GM10266 (cell line): Measurements from ENCODE around the gene FUOM.
"Not testable (repeated sequence)": the region's sequence is repeated elsewhere in the genome, so short reads cannot be mapped to it uniquely, and the experiment has no call there.

Experiments
- DNase-seq: peaks from one replicate; pipeline ENCODE4 v3.0.0; 2012; ENCODE audit errors: extremely low spot score
- TF ChIP-seq, protein P1 (sequence below): IDR thresholded peaks from 2 replicates; pipeline ENCODE4 v1.5.1; 2012; ENCODE audit warnings: mild to moderate bottlenecking, low read depth; ENCODE audit not compliant: control insufficient read depth, insufficient read depth; ENCODE audit errors: missing control alignments

The FUOM gene

DNA sequence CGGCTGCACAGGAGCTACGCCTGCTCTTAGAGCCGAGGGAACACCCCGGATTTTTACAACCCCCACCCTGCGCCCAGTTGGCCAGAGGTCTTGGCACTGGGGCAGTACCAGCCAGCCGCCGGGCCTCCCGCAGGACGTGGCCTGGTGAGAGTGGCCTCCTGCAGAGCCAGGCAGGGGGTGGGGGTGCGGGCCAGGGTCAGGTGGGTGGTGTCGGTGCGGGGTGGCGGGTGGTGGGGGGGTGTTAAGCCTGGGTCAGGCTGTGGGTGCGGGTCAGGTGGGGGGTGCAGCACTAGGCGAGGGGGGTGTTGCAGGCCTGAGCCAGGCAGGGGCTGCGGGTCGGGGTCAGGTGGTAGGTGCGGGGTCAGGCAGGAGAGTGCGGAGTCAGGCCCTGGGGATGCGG is 14.7 kb upstream of the FUOM start:
- TF ChIP-seq, protein P1, sequence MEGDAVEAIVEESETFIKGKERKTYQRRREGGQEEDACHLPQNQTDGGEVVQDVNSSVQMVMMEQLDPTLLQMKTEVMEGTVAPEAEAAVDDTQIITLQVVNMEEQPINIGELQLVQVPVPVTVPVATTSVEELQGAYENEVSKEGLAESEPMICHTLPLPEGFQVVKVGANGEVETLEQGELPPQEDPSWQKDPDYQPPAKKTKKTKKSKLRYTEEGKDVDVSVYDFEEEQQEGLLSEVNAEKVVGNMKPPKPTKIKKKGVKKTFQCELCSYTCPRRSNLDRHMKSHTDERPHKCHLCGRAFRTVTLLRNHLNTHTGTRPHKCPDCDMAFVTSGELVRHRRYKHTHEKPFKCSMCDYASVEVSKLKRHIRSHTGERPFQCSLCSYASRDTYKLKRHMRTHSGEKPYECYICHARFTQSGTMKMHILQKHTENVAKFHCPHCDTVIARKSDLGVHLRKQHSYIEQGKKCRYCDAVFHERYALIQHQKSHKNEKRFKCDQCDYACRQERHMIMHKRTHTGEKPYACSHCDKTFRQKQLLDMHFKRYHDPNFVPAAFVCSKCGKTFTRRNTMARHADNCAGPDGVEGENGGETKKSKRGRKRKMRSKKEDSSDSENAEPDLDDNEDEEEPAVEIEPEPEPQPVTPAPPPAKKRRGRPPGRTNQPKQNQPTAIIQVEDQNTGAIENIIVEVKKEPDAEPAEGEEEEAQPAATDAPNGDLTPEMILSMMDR = no peak
- DNase-seq = no peak

DNA sequence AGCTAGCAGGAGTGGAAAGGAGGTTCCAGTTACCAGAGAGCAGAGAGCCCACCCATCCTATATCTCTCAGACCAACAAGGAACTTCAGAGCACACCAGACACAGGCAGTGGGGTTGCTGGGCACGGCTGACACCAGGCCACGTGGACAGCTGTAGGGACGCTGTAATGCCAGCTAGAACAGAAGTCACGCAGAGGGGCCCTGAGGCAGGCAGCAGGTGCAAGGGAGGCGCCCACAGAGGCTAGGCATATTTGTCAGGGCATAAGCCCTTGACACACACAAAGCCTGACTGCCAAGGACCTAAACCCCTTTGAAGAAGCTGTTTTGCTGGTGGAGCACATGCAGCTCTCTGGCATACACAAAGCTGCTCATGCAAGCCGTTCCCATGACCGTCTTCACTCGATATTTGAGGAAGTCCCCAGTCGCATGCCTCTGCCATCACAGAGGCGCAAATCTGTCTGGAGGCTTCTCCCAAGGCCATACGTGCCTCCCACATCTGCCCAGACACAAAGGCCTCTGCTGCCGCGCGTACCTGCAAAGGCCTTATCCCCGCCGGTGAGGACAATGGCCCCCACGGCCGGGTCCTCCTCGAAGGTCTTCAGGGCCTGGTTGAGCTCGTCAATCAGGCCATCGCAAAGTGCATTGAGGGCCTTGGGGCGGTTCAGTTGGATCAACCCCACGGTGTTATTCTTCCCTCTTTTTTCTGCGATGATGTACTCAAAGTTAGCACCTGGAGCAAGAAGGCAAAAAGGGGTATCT is 12.4 kb upstream of the FUOM start:
- no peak for DNase-seq
- TF ChIP-seq, protein P1 = no peak

DNA sequence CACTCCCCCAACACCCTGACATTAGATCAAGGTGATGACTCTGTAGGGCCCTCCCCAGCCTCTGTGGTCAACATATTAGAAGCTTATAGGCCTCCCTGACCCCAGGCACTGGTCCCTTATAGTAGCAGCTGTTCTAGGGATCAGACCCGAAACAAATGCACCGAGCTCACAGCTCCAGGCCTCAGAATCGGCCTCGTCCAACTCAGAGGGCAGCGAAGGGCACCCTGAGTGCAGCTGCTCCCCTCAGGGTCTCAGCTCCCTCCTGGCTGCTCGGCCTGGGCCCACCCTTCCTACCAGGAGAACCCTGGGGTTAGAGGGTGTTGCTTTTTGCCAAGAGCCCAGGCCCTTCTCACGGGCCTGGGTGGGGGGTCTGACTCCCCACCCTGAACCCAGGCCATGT is 10.3 kb upstream of the FUOM start:
- no peak for DNase-seq
- TF ChIP-seq, protein P1 = no peak

DNA sequence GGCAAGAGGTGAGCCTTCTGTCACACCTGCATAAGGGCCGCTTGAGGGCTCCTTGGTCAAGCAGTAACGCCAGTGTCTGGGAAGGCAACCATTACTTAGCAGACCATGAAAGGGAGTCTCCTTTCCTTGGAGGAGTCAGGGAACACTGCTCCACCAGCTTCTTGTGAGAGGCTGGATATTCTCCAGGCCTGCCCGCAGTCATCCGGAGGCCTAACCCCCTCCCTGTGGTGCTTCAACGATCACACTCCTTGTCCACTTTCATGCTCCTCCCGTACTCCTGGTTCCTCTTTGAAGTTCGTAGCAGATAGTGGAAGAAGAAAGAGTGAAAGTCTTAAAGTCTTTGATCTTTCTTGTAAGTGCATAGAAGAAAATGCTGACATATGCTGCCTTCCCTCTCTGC is 9.6 kb upstream of the FUOM start:
- not testable (repeated sequence) for DNase-seq

DNA sequence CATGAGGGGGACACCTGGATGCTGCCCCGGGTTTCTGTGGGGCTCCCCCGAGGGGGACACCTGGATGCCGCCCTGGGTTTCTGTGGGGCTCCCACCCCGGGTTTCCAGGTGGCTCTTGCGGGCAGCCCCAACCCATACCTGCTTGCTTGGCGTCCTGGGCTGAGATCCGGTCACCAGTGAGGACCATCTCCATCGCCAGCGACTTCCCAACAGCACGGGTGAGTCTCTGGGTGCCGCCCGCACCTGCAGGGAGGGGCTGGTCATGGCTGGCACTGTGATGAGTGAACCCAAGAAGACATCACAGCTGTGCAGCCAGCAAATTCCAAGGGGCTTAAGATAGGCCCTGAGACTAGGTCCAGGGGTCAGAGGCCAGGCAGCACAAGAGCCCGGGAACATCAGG is 8.9 kb upstream of the FUOM start:
- no peak for DNase-seq
- TF ChIP-seq, protein P1 = no peak

DNA sequence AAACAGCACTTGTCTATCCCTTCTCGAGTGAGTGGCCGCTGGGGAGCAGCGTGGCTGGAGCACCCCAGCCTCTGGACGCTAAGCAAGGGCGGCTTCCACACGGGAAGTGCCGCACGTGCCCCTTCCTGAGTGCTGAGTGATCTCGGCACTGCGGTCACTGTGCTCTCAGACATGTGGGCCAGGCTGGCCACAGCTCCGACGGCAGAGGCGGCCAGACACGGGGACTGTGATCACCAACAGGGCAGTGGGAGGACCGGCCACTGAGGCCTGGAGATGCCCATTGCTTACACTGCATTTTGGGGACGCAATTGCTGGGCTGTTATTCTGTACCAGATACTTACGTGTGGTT is 8.3 kb upstream of the FUOM start:
- TF ChIP-seq, protein P1 = no peak
- DNase-seq = no peak

DNA sequence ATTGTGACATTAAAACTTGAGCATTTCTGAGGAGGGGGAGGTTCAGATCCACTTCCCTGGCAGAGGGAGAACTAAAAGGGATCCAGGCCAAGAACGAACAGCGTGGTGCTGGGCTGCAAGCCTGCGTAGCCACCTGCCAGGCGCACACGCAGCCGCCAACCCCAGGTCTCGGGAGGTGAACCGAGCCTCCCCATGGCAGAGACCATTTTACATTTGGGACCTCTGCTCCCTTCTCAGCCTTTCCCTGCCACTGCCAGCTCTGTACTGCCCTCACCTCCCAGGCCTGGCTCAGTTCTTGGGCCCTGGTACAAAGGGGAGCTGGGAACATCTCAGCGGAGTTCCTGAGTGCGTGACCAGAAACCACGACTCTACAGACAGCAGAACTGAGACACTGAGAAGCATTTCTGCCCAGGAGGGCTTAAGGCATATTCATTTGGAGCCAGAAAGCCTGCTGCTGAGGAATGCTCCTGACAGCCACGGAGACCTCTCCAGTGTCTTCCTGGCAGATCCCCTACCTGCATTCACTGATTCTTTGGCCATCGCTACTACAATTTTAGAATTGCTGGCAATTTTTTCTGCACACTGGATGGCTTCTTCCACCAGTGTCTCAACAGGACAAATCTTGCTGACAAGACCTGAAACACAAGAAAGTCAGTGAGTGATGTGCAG is 7.8 kb upstream of the FUOM start:
- TF ChIP-seq, protein P1 = no peak
- no peak for DNase-seq
